T-helper 1 cell treated with Interleukin-12 subunit alpha and Interleukin-12 subunit beta and Interleukin-4 antibody, amounts not matched to agents 30 μg/mL and 1 μg/mL, for 36 hours (primary cell): Measurements from ENCODE around the gene SYNDIG1L.

Experiments
- H3K27ac Mint-ChIP-seq: one replicate; pipeline ENCODE4 v1.8.0; 2021; ENCODE audit warnings: mild to moderate bottlenecking, mixed read lengths
- H3K27me3 Mint-ChIP-seq: one replicate; pipeline ENCODE4 v1.8.0; 2021; ENCODE audit warnings: low read depth, mixed read lengths
- H3K36me3 Mint-ChIP-seq: one replicate; pipeline ENCODE4 v1.8.0; 2021; ENCODE audit warnings: low read depth, mixed read lengths
- H3K4me1 Mint-ChIP-seq: one replicate; pipeline ENCODE4 v1.8.0; 2021; ENCODE audit warnings: low read depth, mixed read lengths
- H3K4me3 Mint-ChIP-seq: one replicate; pipeline ENCODE4 v1.8.0; 2021; ENCODE audit warnings: mild to moderate bottlenecking, moderate library complexity, mixed read lengths
- H3K9me3 Mint-ChIP-seq: one replicate; pipeline ENCODE4 v1.8.0; 2021; ENCODE audit warnings: mixed read lengths

SYNDIG1L gene

DNA sequence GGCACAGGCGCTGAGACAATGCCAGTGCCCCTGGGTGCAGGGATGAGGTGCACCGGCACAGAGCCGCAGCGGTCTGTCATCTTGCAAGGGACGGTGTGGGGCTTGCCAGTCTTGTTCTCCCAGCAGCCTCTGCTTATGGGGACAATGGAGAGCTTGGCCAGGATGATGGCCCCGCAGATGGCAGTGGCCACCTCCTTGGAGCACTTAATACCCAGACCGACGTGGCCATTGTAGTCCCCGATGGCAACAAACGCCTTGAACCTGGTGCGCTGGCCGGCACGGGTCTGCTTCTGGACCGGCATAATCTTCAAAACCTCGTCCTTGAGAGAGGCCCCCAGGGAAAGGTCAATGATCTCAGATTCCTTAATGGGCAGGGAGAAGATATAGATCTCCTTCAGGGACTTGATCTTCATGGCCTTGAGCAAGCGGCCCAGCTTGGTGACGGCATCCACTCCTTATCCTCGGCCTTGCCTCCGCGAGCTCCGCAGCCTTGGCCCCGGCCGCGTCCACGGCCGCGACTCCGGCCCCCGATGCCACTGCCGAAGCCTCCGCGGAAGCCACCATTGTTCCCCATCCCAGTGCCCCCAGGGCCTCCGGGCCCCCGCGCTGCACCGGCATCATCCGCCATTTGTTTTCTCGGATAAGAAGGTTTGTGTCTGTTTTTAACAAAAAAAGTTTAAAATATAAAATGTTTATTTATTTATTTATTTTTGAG lies 47.9 kb downstream of the SYNDIG1L start:
- Mint-ChIP-seq H3K9me3 (no peaks in the 10 kb centered on the region), H3K4me3 (no peak overlapping the region), H3K36me3 (no peaks in the 10 kb centered on the region), H3K27ac (no peak overlapping the region), H3K4me1 (no peaks in the 10 kb centered on the region), H3K27me3 (no peaks in the 10 kb centered on the region)

GRCh38 chr14:74368441-74368840 lies 57.6 kb downstream of the SYNDIG1L start:
- Mint-ChIP-seq H3K4me1 (no peaks in the 10 kb centered on the region), H3K36me3 (no peaks in the 10 kb centered on the region), H3K27me3 (peaks cover 22% of the 10 kb centered on the region), H3K27ac (no peak overlapping the region), H3K4me3 (no peak overlapping the region), H3K9me3 (no peaks in the 10 kb centered on the region)

- Mint-ChIP-seq H3K27ac (no peak overlapping the region), H3K27me3 (peaks cover 22% of the 10 kb centered on the region), H3K36me3 (no peaks in the 10 kb centered on the region), H3K9me3 (no peaks in the 10 kb centered on the region), H3K4me3 (no peak overlapping the region), H3K4me1 (no peaks in the 10 kb centered on the region)
Observed at GRCh38 chr14:74368026-74368425, 58.0 kb downstream of the SYNDIG1L start.

- peaks cover 14% of the 10 kb centered on the region for H3K27me3 Mint-ChIP-seq
- no peaks in the 10 kb centered on the region for H3K36me3 Mint-ChIP-seq
- H3K9me3 Mint-ChIP-seq: no peaks in the 10 kb centered on the region
- H3K27ac Mint-ChIP-seq: no peak overlapping the region
- H3K4me3 Mint-ChIP-seq: no peak overlapping the region
- no peaks in the 10 kb centered on the region for H3K4me1 Mint-ChIP-seq
Observed at GRCh38 chr14:74364271-74364880, 61.6 kb downstream of the SYNDIG1L start.

DNA sequence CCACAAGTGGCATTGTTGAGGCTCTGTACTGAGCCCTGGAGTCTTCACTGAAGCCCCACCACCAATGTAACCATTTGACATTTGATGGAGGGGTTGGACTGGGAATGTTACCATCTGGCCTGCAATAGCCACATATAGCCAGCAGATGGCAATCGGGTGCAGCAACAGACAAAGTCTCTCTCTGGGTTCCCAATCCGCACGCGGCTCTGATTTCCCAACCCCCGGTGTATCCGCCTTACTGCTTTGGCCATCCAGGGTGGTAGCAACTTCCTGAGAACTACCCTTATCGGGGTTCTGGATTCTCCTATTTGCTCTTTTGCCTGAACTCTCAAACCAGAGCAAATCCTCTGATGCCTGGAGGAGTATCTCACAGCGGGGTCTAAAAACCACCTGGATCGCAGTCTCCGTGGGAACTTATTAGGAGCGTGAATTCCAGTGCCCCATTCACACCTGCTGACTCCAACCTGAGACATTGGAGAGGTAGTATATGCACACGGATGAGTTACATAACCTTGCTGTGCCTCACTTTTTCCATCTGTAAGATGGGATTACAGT lies 63.6 kb downstream of the SYNDIG1L start:
- no peaks in the 10 kb centered on the region for H3K9me3 Mint-ChIP-seq
- no peaks in the 10 kb centered on the region for H3K36me3 Mint-ChIP-seq
- H3K4me3 Mint-ChIP-seq: no peak overlapping the region
- no peak overlapping the region for H3K27ac Mint-ChIP-seq
- peaks cover 14% of the 10 kb centered on the region for H3K27me3 Mint-ChIP-seq
- no peaks in the 10 kb centered on the region for H3K4me1 Mint-ChIP-seq

DNA sequence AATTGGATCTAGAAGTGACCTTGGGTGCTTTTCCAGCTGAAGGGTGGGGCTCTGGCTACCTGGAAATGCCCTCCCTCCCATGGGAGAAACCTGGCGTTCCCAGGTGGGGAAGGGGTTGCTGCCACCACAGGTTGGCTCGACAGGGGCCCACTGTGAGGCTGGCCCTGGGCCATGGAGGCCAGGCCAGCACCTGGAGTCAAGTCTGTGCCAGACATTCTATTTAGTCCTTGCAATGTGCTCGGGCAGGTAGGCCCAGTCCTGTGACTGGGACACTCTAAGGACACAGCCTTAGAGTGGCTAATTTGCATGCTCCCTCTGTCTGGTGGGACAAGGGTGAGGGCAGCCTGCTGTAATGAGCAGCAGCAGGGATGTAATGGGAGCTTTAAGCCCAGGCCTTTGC lies 65.8 kb downstream of the SYNDIG1L start:
- Mint-ChIP-seq H3K9me3 (no peaks in the 10 kb centered on the region), H3K27me3 (peaks cover 14% of the 10 kb centered on the region), H3K27ac (no peak overlapping the region), H3K4me1 (no peaks in the 10 kb centered on the region), H3K36me3 (no peaks in the 10 kb centered on the region), H3K4me3 (no peak overlapping the region)

DNA sequence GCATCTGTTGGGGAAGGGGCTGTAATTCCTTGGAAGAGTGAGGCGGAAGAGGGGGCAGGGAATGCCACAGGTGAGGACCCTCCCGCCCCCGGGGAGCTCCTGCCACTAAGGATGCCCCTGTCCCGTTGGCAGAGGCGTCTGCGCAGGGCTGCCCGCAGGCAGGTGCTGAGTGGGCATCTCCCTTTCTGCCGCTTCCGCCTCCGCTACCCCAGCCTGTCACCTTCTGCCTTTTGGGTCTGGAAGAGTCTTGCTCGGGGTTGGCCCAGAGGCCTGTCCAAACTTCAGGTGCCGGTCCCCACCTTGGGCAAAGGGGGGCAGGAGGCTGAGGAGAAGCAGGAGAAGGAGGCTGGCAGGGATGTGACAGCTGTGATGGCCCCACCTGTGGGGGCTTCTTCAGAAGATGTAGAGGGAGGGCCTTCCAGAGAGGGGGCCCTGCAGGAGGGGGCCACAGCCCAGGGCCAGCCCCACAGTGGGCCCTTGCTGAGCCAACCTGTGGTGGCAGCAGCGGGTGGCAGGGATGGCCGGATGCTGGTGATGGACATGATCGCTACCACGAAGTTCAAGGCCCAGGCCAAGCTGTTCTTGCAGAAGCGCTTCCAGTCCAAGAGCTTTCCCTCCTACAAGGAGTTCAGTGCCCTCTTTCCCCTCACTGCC lies 67.7 kb downstream of the SYNDIG1L start:
- Mint-ChIP-seq H3K27me3 (peaks cover 3% of the 10 kb centered on the region), H3K27ac (no peak overlapping the region), H3K9me3 (no peaks in the 10 kb centered on the region), H3K36me3 (no peaks in the 10 kb centered on the region), H3K4me1 (no peaks in the 10 kb centered on the region), H3K4me3 (no peak overlapping the region)

DNA sequence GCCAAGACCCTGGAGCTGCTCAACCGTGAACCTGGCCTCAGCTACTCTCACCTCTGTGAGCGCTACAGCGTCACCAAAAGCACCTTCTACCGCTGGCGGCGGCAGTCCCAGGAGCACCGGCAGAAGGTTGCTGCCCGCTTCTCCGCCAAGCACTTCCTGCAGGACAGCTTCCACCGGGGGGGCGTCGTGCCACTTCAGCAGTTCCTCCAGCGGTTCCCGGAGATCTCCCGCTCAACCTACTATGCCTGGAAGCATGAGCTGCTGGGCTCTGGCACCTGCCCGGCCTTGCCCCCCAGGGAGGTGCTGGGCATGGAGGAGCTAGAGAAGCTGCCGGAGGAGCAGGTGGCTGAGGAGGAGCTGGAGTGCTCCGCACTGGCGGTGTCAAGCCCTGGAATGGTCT lies 68.4 kb downstream of the SYNDIG1L start:
- Mint-ChIP-seq H3K36me3 (no peaks in the 10 kb centered on the region), H3K4me3 (no peak overlapping the region), H3K4me1 (no peaks in the 10 kb centered on the region), H3K9me3 (no peaks in the 10 kb centered on the region), H3K27me3 (peaks cover 6% of the 10 kb centered on the region), H3K27ac (no peak overlapping the region)

DNA sequence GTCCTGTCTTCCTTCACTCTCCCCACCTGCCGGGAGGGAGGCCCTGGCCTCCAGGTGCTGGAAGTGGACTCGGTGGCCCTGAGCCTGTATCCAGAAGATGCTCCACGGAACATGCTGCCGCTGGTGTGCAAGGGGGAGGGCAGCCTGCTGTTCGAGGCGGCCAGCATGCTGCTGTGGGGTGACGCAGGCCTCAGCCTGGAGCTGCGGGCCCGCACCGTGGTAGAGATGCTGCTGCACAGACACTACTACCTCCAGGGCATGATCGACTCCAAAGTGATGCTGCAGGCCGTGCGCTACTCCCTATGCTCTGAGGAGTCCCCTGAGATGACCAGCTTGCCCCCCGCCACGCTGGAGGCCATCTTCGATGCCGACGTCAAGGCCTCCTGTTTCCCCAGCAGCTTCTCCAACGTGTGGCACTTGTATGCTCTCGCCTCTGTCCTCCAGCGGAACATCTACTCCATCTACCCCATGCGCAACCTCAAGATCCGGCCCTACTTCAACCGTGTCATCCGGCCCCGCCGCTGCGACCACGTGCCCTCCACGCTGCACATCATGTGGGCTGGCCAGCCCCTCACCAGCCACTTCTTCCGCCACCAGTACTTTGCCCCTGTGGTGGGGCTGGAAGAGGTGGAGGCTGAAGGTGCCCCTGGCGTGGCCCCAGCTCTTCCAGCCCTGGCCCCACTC lies 69.0 kb downstream of the SYNDIG1L start:
- Mint-ChIP-seq H3K4me3 (no peak overlapping the region), H3K27me3 (peaks cover 6% of the 10 kb centered on the region), H3K4me1 (no peaks in the 10 kb centered on the region), H3K27ac (no peak overlapping the region), H3K36me3 (no peaks in the 10 kb centered on the region), H3K9me3 (no peaks in the 10 kb centered on the region)
